GM12878 (cell line): ENCODE data around the gene RFFL. TPM values are rescaled to one million over a fixed set of nuclear protein-coding genes. Genes with fewer than 3 reads are reported as not detected.

ENCODE experiments used
- ATAC-seq: fragments of 200-7000 bp; cut with Tn5 transposase; 3 replicates; pipeline ENCODE4 v1.9.1; 2020; ENCODE audit warnings: mild to moderate bottlenecking, moderate library complexity
- BruUV-seq: library from RNA; stranded (reverse); fragments of 400-500 nt; replicated peaks from 2 replicates; lab custom pipeline; 2021; lab: Mats Ljungman, UMichigan
- CTCF ChIA-PET: fragments of 300-600 bp; sonication (Branson Sonifier 250); formaldehyde crosslinking; extraction: SDS; loops from one replicate; lab custom pipeline; 2021; ENCODE audit warnings: inconsistent platforms; lab: Yijun Ruan, JAX
- POLR2A ChIA-PET: fragments of 350-600 bp; formaldehyde crosslinking; extraction: SDS; loops from one replicate; lab custom pipeline; 2021; ENCODE audit warnings: inconsistent platforms; lab: Charles Lee
- RAD21 ChIA-PET: fragments of 300-600 bp; sonication (Branson Sonifier 250); formaldehyde crosslinking; loops from one replicate; lab custom pipeline; 2023; ENCODE audit warnings: antibody characterized with exemption; ENCODE audit not compliant: unreplicated experiment; lab: Charles Lee
- SMC1A ChIA-PET: fragments of 300-600 bp; sonication (Branson Sonifier 250); formaldehyde crosslinking; loops from one replicate; lab custom pipeline; 2023; ENCODE audit not compliant: unreplicated experiment, uncharacterized antibody; lab: Charles Lee
- DNase-seq: peaks from one replicate; pipeline ENCODE4 v3.0.0-alpha.2; 2011; ENCODE audit warnings: low read depth, low spot score
- FAIRE-seq: peaks from 3 replicates; lab custom pipeline; 2011; peaks lifted over from hg19 to GRCh38; lab: Jason Lieb, UNC
- H2AFZ ChIP-seq: 2 replicates; pipeline ENCODE4 v1.6.0; 2011; ENCODE audit warnings: low read depth, low read length, control low read depth; ENCODE audit not compliant: control insufficient read depth
- H3K27ac ChIP-seq: 2 replicates; pipeline ENCODE4 v1.5.1; 2011; ENCODE audit warnings: control low read depth; ENCODE audit not compliant: control insufficient read depth, insufficient read depth
- H3K27me3 ChIP-seq, 2 experiments: replicated peaks in 1 of 2; 2 replicates each; pipeline versions ENCODE4 v1.6.0 to v1.6.1; 2011; ENCODE audit warnings: low read length in 1 of 2; ENCODE audit not compliant: control insufficient read depth in 2 of 2, insufficient read depth in 2 of 2
- H3K36me3 ChIP-seq, 2 experiments: 2 replicates each; pipeline ENCODE4 v1.5.1; 2011; ENCODE audit warnings: low read length in 1 of 2; ENCODE audit not compliant: control insufficient read depth in 2 of 2, insufficient read depth in 2 of 2
- H3K4me1 ChIP-seq: 2 replicates; pipeline ENCODE4 v1.6.1; 2011; ENCODE audit warnings: mild to moderate bottlenecking, low read length, moderate library complexity, mixed read lengths; ENCODE audit not compliant: control insufficient read depth, insufficient read depth
- H3K4me2 ChIP-seq: 2 replicates; pipeline ENCODE4 v1.6.0; 2011; ENCODE audit warnings: control low read depth; ENCODE audit not compliant: control insufficient read depth, insufficient read depth
- H3K4me3 ChIP-seq: fragments of 200-600 bp; sonication (generic); 2 replicates; pipeline ENCODE4 v1.5.1; 2016
- H3K79me2 ChIP-seq: 2 replicates; pipeline ENCODE4 v1.6.0; 2011; ENCODE audit warnings: low read length; ENCODE audit not compliant: control insufficient read depth, insufficient read depth
- H3K9ac ChIP-seq: 2 replicates; pipeline ENCODE4 v1.8.0; 2011; ENCODE audit warnings: low read length, control low read depth, mixed read lengths; ENCODE audit not compliant: control insufficient read depth, insufficient read depth
- H3K9me3 ChIP-seq: replicated peaks from 3 replicates; pipeline ENCODE4 v1.5.1; 2011; ENCODE audit warnings: mild to moderate bottlenecking, low read length; ENCODE audit not compliant: control insufficient read depth, insufficient read depth
- H4K20me1 ChIP-seq: 2 replicates; pipeline ENCODE4 v1.6.0; 2011; ENCODE audit not compliant: control insufficient read depth, insufficient read depth
- BHLHE40 ChIP-seq, 2 experiments: fragments of 450-650 bp in 1 of 2; IDR thresholded peaks; 2 replicates each; pipeline ENCODE4 v1.6.1; 2011 to 2017; ENCODE audit warnings: low read depth in 2 of 2, borderline replicate concordance in 1 of 2, improper control_type of control experiment in 1 of 2, low read length in 1 of 2, mild to moderate bottlenecking in 1 of 2
- E2F4 ChIP-seq: IDR thresholded peaks from 2 replicates; pipeline ENCODE4 v1.6.1; 2012; ENCODE audit warnings: low read depth, low read length, improper control_type of control experiment
- IKZF2 ChIP-seq, 2 experiments: fragments of 450-650 bp; IDR thresholded peaks; 2 replicates each; pipeline ENCODE4 v1.6.1; 2017; ENCODE audit warnings: mild to moderate bottlenecking in 2 of 2, moderate library complexity in 2 of 2
- IRF3 ChIP-seq: fragments of 450-650 bp; IDR thresholded peaks from 2 replicates; pipeline ENCODE4 v1.6.1; 2014; ENCODE audit warnings: mild to moderate bottlenecking
- MTA2 ChIP-seq: fragments of 450-650 bp; IDR thresholded peaks from 2 replicates; pipeline ENCODE4 v1.6.1; 2016; ENCODE audit warnings: low read depth, mild to moderate bottlenecking, moderate library complexity
- NFIC ChIP-seq: IDR thresholded peaks from 2 replicates; pipeline ENCODE4 v1.6.1; 2012; ENCODE audit warnings: low read depth, mild to moderate bottlenecking, inconsistent platforms, low read length, moderate library complexity
- PKNOX1 ChIP-seq: fragments of 450-650 bp; IDR thresholded peaks from 2 replicates; pipeline ENCODE4 v1.6.1; 2016; ENCODE audit warnings: mild to moderate bottlenecking
- RELB ChIP-seq: fragments of 450-650 bp; IDR thresholded peaks from 2 replicates; pipeline ENCODE4 v1.6.1; 2017; ENCODE audit warnings: low read depth, mild to moderate bottlenecking, moderate library complexity
- RUNX3 ChIP-seq: IDR thresholded peaks from 2 replicates; pipeline ENCODE4 v1.6.1; 2012; ENCODE audit warnings: low read length, inconsistent platforms
- SKIL ChIP-seq: fragments of 450-650 bp; IDR thresholded peaks from 2 replicates; pipeline ENCODE4 v1.6.1; 2017; ENCODE audit warnings: mild to moderate bottlenecking, low read depth, inconsistent platforms; ENCODE audit not compliant: poor library complexity, severe bottlenecking
- ZNF24 ChIP-seq: fragments of 450-650 bp; IDR thresholded peaks from 2 replicates; pipeline ENCODE4 v1.6.1; 2017; ENCODE audit warnings: antibody characterized with exemption, mild to moderate bottlenecking
- ZNF622 ChIP-seq: fragments of 450-650 bp; IDR thresholded peaks from 2 replicates; pipeline ENCODE4 v1.6.1; 2017; ENCODE audit warnings: mild to moderate bottlenecking, inconsistent platforms
- WGBS: methylation state at CpG from one replicate; pipeline ENCODE4 v1.1.6; 2016; ENCODE audit warnings: low lambda C conversion rate; ENCODE audit not compliant: insufficient replicate concordance, insufficient coverage; ENCODE audit errors: missing lambda C conversion rate; 5-methylcytosine and 5-hydroxymethylcytosine counted together
- in situ Hi-C: fragments of 300-500 bp; cut with MboI; formaldehyde crosslinking; loops from 9 replicates; pipeline ENCODE4 v1.14.3; 2018; ENCODE audit warnings: mixed read lengths
- intact Hi-C: fragments of 100-400 bp; cut with micrococcal nuclease; formaldehyde crosslinking; loops from one replicate; pipeline ENCODE4 v1.14.2; 2022; ENCODE audit not compliant: unreplicated experiment
- polyA plus RNA-seq, 11 experiments: library from polyadenylated mRNA; depleted of rRNA in 4 of 11; unstranded in 6 of 11; stranded (reverse) in 5 of 11; fragments of >200 nt; fragmentation: Nextera tagmentation in 4 of 11; fragmentation: Illumina TruSeq in 1 of 11; extraction: Ambion mirVana in 4 of 11; extraction: Trizol in 1 of 11; gene quantifications; 1 replicate in 1 of 11; 2 replicates in 10 of 11; pipeline versions ENCODE4 v1.2.1 to v1.2.3, GENCODE V29; 2011 to 2016; ENCODE audit warnings: inconsistent platforms in 2 of 11, missing spikeins in 2 of 11, low read depth in 1 of 11
- total RNA-seq, 4 experiments: library from RNA; depleted of rRNA in 3 of 4; stranded (reverse); fragments of >200 nt in 3 of 4; fragmentation: Illumina TruSeq in 1 of 4; extraction: Trizol in 1 of 4; gene quantifications; 2 replicates each; pipeline versions ENCODE4 v1.2.1 to v1.2.3, GENCODE V29; 2013 to 2021

RFFL gene
- total and polyA plus RNA-seq, 10 of the 15 experiments (the other 5 are each of a cell fraction or from before 2014, with no cell fraction given) = 4.7 to 56.1 (median 26.9) TPM

GRCh38 chr17:35073183-35073790, 9.8 kb upstream of the RFFL start:
- Histone ChIP-seq H3K36me3 (no peaks in the 10 kb centered on the region), H3K79me2 (peaks cover 79% of the 10 kb centered on the region), H3K4me2 (peak overlapping the region; percentile 38), H3K4me3 (no peak overlapping the region), H2AFZ (no peak overlapping the region), H4K20me1 (no peaks in the 10 kb centered on the region), H3K27ac (peak overlapping the region; percentile 28; the same call in 1 of the 2 replicates), H3K27me3 (no peaks in the 10 kb centered on the region), H3K9ac (no peak overlapping the region), H3K4me1 (peaks cover 34% of the 10 kb centered on the region), H3K9me3 (no peaks in the 10 kb centered on the region)
- FAIRE-seq (no peak), DNase-seq (no peak), ATAC-seq (peak; percentile 62)
- no TSS peak for BruUV-seq
- CTCF ChIA-PET = interaction anchor here (1.2 to 3.2 kb wide), 4 partner anchors 9 to 32 kb away, joined by 3 to 25 read pairs (median 4); partner anchors contain the start of gene RFFL
- in situ Hi-C loops = no loop called here
- SMC1A ChIA-PET = interaction anchor here (3.1 to 20.5 kb wide), 3 partner anchors 11 to 27 kb away, joined by 18 to 534 read pairs (median 76); partner anchors contain the start of gene RFFL
- TF ChIP-seq PKNOX1 = peak; percentile 61; the same call in 1 of the 2 replicates
- no peak for TF ChIP-seq E2F4
- TF ChIP-seq RUNX3 = peak; percentile 87
- TF ChIP-seq ZNF622 = no peak
- no peak for TF ChIP-seq IRF3
- peak; percentile 32; the same call in 1 of the 2 replicates for TF ChIP-seq RELB
- peak; percentile 43; the same call in 1 of the 2 replicates for TF ChIP-seq NFIC
- peak; percentile 69 for TF ChIP-seq MTA2
- TF ChIP-seq BHLHE40 (IDR thresholded peaks at IDR 0.05; ENCODE audit: borderline replicate concordance in 1 of 2, low read depth in 2 of 2, low read length in 1 of 2) = 0 out of 4 replicates have a peak, but pooled peaks of 1 of the 2 experiments have one; percentile 19
- peak in 1 of 2 experiments; percentile 39; a peak in 2 of 4 replicates for TF ChIP-seq IKZF2 (IDR thresholded peaks at IDR 0.05)
- TF ChIP-seq SKIL = peak; percentile 68
- peak; percentile 55; the same call in 1 of the 2 replicates for TF ChIP-seq ZNF24
- POLR2A ChIA-PET = interaction anchor here (0.6 to 6.1 kb wide), 6 partner anchors 9 to 37 kb away, joined by 3 to 45 read pairs (median 4); partner anchors contain the start of gene RFFL
- intact Hi-C loops = no loop called here
- RAD21 ChIA-PET = interaction anchor here (0.6 to 22.2 kb wide), 3 partner anchors 10 to 27 kb away, joined by 3 to 452 read pairs (median 48); partner anchors contain the start of gene RFFL
- 18% methylated on average over 3 of the region's 3 CpGs for WGBS
